Esophagus muscularis mucosa (tissue), 4 donors: ENCODE data around the gene HMGN2. TPM values are rescaled to one million over a fixed set of nuclear protein-coding genes. Genes with fewer than 3 reads are reported as not detected.

Experiments
- DNase-seq: peaks from one replicate; pipeline ENCODE4 v3.0.0-alpha.2; 2017; ENCODE audit errors: extremely low spot score
- H3K27ac ChIP-seq, 4 donors: fragments of 200-600 bp; sonication (generic); replicated peaks in 1 of 4; 1 replicate in 3 of 4; 2 replicates in 1 of 4; pipeline ENCODE4 v1.5.1; 2016 to 2019; ENCODE audit warnings: mild to moderate bottlenecking in 1 of 4
- H3K27me3 ChIP-seq, 4 donors: fragments of 200-600 bp; sonication (generic); one replicate each; pipeline versions ENCODE4 v1.5.1 to v1.6.0; 2016 to 2019
- H3K36me3 ChIP-seq, 4 donors: fragments of 200-600 bp; sonication (generic); one replicate each; pipeline ENCODE4 v1.5.1; 2016 to 2019
- H3K4me1 ChIP-seq, 4 donors: fragments of 200-600 bp; sonication (generic); one replicate each; pipeline ENCODE4 v1.5.1; 2016 to 2019
- H3K4me3 ChIP-seq, 4 donors: fragments of 200-600 bp; sonication (generic); 1 replicate in 2 of 4; 2 replicates in 2 of 4; pipeline ENCODE4 v1.5.1; 2016 to 2019; ENCODE audit warnings: mild to moderate bottlenecking in 4 of 4, moderate library complexity in 1 of 4
- H3K9me3 ChIP-seq, 4 donors: fragments of 200-600 bp; sonication (generic); 1 replicate in 3 of 4; 2 replicates in 1 of 4; pipeline ENCODE4 v1.5.1; 2016 to 2019
- EP300 ChIP-seq: sonication (generic); formaldehyde crosslinking; IDR thresholded peaks from one replicate; pipeline ENCODE4 v1.6.1; 2017; ENCODE audit warnings: antibody characterized with exemption
- POLR2A ChIP-seq: fragments of 450-650 bp; IDR thresholded peaks from one replicate; pipeline ENCODE4 v1.6.1; 2017; ENCODE audit warnings: antibody characterized with exemption, moderate library complexity, mild to moderate bottlenecking, low read depth
- POLR2AphosphoS5 ChIP-seq, 2 donors: sonication (generic); formaldehyde crosslinking; IDR thresholded peaks; one replicate each; pipeline ENCODE4 v1.6.1; 2017; ENCODE audit warnings: antibody characterized with exemption in 2 of 2
- WGBS: methylation state at CpG from one replicate; pipeline ENCODE4 v1.1.5; 2018; 5-methylcytosine and 5-hydroxymethylcytosine counted together
- intact Hi-C: fragments of 100-400 bp; cut with DNase I; formaldehyde crosslinking; loops from one replicate; pipeline ENCODE4 v1.15.1; 2023
- total RNA-seq, 4 donors: library from RNA; depleted of rRNA; stranded (reverse); fragments of >200 nt; gene quantifications; one replicate each; pipeline versions ENCODE4 v1.1.0 to v1.2.1, GENCODE V29; 2016
- TF ChIP-seq, protein P1 (sequence below), 3 experiments: fragments of 200-600 bp in 2 of 3; fragments of 450-650 bp in 1 of 3; sonication (generic) in 2 of 3; IDR thresholded peaks; one replicate each; pipeline ENCODE4 v1.5.1; 2017 to 2019; ENCODE audit warnings: antibody characterized with exemption in 3 of 3, mild to moderate bottlenecking in 2 of 3, moderate library complexity in 1 of 3

Gene HMGN2
- total RNA-seq, 4 donors from 2014 or later: 124 to 263 (median 189) TPM

GRCh38 chr1:26522073-26522472, 49.8 kb downstream of the HMGN2 start:
- no peak overlapping the region for H3K4me3 ChIP-seq
- H3K27ac ChIP-seq: no peak overlapping the region
- TF ChIP-seq, protein P1, sequence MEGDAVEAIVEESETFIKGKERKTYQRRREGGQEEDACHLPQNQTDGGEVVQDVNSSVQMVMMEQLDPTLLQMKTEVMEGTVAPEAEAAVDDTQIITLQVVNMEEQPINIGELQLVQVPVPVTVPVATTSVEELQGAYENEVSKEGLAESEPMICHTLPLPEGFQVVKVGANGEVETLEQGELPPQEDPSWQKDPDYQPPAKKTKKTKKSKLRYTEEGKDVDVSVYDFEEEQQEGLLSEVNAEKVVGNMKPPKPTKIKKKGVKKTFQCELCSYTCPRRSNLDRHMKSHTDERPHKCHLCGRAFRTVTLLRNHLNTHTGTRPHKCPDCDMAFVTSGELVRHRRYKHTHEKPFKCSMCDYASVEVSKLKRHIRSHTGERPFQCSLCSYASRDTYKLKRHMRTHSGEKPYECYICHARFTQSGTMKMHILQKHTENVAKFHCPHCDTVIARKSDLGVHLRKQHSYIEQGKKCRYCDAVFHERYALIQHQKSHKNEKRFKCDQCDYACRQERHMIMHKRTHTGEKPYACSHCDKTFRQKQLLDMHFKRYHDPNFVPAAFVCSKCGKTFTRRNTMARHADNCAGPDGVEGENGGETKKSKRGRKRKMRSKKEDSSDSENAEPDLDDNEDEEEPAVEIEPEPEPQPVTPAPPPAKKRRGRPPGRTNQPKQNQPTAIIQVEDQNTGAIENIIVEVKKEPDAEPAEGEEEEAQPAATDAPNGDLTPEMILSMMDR (IDR thresholded peaks at IDR 0.05): no peak
- TF ChIP-seq POLR2A: no peak
- TF ChIP-seq POLR2AphosphoS5 (IDR thresholded peaks at IDR 0.05): no peak
- TF ChIP-seq EP300: no peak
- no peaks in the 10 kb centered on the region for H3K36me3 ChIP-seq
- no peaks in the 10 kb centered on the region for H3K9me3 ChIP-seq
- no peak for DNase-seq
- intact Hi-C loops: no loop called here
- H3K27me3 ChIP-seq: peaks cover 0 to 44% (median 0%) of the 10 kb centered on the region in 4 donors
- H3K4me1 ChIP-seq: no peaks in the 10 kb centered on the region

DNA sequence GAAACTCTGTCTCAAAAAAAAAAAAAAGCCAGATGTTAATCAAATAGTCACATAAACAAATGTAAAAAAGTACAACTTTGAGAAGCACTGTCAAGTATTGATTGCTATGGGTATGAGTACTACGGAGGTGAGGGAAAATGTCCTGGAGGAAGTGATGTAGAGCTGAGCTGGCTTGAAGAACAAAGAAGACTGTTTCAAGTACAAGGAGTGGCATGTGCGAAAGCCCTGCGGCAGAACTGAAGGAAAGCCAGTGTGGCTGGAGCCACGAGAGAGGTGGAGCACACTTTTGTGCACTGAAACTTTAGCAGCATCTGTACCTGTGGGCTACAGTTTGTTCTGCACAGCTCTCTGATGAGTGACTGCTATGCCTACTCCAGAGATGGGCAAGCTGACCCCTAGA, 51.9 kb downstream of the HMGN2 start:
- Histone ChIP-seq H3K36me3 (no peaks in the 10 kb centered on the region), H3K9me3 (no peaks in the 10 kb centered on the region), H3K4me1 (peaks cover 0 to 4% (median 1%) of the 10 kb centered on the region in 4 donors), H3K27me3 (peaks cover 0 to 52% (median 0%) of the 10 kb centered on the region in 4 donors), H3K27ac (no peak overlapping the region), H3K4me3 (no peak overlapping the region)
- intact Hi-C loops: no loop called here
- TF ChIP-seq, protein P1 (IDR thresholded peaks at IDR 0.05): no peak
- TF ChIP-seq EP300: no peak
- no peak for TF ChIP-seq POLR2AphosphoS5 (IDR thresholded peaks at IDR 0.05)
- TF ChIP-seq POLR2A: no peak
- 81% methylated on average over 4 of the region's 4 CpGs for WGBS
- DNase-seq: no peak

Other genes with a start within 250 kb of the HMGN2 start
- 1 to 10 TPM; 3.0 to 6.3 (median 4.8) TPM for gene CEP85, start 238.2 kb upstream of the HMGN2 start, total RNA-seq
- 10 to 100 TPM; 52.7 to 81.7 (median 59.8) TPM for gene SH3BGRL3, start 192.4 kb upstream of the HMGN2 start, total RNA-seq
- 10 to 100 TPM in 2 of 4 donors, 1 to 10 TPM in 2; 7.1 to 13.3 (median 10.1) TPM for gene UBXN11, start 165.8 kb upstream of the HMGN2 start, total RNA-seq
- 10 to 100 TPM in 1 of 4 donors, 1 to 10 TPM in 2, not detected in 1; 3.8 to 14.0 (median 7.1) TPM for gene CD52, start 154.5 kb upstream of the HMGN2 start, total RNA-seq
- gene CRYBG2, start 118.3 kb upstream of the HMGN2 start, total RNA-seq: under 1 TPM in 2 of 4 donors, not detected in 2; 0.42 to 0.86 TPM
- not detected for gene ZNF683, start 99.7 kb upstream of the HMGN2 start, total RNA-seq
- gene LIN28A, start 61.6 kb upstream of the HMGN2 start, total RNA-seq: not detected
- gene DHDDS, start 40.1 kb upstream of the HMGN2 start, total RNA-seq: 10 to 100 TPM; 28.7 to 38.9 (median 30.4) TPM
- 10 to 100 TPM in 1 of 4 donors, 1 to 10 TPM in 3; 7.0 to 16.7 (median 8.7) TPM for gene RPS6KA1, start 57.3 kb downstream of the HMGN2 start, total RNA-seq
- 10 to 100 TPM; 36.8 to 76.2 (median 44.5) TPM for gene ARID1A, start 223.6 kb downstream of the HMGN2 start, total RNA-seq